T-helper 1 cell treated with Interleukin-12 subunit alpha and Interleukin-12 subunit beta and Interleukin-4 antibody, amounts not matched to agents 30 ng/mL and 1 ng/mL, for 36 hours (primary cell): ENCODE data around the gene COL8A2. TPM values are rescaled to one million over a fixed set of nuclear protein-coding genes. Genes with fewer than 3 reads are reported as not detected.

Experiments used
- intact Hi-C: fragments of 100-400 bp; cut with micrococcal nuclease; formaldehyde crosslinking; loops from one replicate; pipeline ENCODE4 v1.15.1; 2024
- total RNA-seq: library from RNA; stranded (reverse); gene quantifications from 2 replicates; pipeline ENCODE4 v1.2.3, GENCODE V29; 2022

COL8A2 gene
- total RNA-seq, 1 donor from 2014 or later, result not detected

DNA sequence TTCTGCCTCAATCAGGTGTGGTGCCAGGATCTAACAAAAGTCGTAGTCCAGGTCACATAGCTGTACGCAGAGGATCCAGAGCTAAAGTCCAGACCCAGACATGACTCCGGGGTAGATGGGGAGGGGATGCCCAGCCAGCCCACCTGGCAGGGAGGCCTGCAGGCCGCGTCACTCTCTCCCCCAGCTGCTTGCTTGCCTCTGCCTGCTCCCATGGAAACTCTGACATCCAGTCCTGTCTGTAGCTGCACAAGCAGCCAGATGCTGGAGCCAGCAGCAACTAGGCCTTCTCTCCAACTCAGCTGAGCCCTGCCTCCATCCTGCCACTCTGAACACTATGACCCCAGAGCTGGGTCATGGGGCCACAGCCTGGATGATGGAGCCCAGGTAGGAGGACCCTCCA, 8.1 kb downstream of the COL8A2 start:
- intact Hi-C loops, result no loop called here

DNA sequence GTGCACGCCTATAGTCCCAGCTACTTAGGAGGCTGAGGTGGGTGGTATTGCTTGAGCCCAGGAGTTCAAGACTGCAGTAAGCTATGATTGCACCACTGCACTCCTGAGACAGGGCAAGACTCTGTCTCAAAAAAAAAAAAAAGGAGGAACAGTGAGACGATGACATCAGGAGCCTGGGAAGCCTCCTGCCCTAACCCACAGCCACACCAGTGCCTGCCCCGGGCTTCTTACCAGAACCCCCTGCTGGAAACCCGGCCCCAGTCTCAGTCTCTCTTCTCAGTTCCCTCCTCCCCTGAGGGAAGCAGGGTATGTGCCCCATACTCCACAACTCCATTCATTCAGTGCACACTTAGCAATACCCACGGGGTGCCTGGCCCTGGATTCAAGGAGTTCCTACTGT, 9.1 kb downstream of the COL8A2 start:
- intact Hi-C loops, result no loop called here

DNA sequence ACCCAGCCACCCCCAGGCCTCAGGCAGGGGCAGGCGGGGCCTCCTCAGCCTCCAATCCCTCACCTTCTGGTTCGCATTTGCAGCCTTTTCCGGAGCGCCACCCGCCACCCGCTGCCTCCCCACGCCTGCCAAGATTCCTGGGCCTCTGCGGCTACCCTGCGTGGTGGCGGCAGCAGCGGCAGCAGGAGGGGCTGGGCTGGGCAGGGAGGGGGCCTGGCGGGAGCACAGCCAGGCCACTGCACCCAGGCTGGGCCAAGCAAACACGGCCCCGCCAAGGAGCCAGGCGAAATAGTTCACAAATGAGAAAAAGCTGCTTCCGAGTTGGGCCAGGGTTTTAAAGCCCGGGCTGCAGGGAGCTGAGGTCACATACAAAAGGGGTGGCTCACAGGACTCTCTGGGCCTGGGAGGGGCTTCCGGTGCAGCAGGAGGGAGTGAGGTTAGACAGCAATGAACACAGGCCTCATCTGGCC, 9.8 kb downstream of the COL8A2 start:
- intact Hi-C loops, result no loop called here

DNA sequence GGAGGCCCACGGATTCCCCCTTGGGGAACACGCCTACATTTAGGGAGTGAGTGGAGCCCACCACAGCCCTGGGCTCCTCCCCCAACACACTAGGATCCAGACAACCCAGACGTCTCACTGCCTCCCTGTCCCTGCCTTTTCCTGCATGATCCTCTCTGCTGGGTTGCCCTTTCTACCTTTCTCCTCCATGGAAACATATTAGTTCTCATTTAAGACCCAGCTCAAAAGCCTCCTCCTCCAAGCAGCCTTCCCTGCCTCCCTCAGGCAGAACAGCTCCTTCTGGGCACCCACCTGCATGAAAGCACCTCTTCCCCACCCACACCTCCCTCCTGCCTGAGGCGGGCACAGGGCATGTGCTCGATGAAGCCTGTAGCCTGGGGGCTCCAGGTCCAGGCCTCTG, 10.7 kb downstream of the COL8A2 start:
- intact Hi-C loops, result no loop called here

DNA sequence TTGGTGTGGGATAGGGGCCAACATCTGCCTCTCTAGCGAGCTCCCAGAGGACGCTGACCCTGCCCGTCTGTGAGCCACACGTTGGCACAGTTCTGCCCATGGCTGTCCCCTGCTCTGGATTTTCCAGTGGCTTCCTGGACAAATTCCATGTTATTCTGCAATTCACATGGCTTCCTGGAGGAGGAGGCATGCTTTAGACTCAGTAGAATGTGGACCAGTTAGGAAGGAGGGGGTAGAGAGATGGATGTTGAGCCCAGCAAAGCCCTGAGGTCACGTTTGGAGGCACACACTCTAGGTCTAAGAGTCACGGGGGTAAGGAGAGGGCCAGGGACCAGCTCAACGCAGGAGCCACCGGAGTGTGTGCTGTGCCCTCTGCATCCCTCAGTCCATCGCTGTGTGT, 12.2 kb downstream of the COL8A2 start:
- intact Hi-C loops, result no loop called here

DNA sequence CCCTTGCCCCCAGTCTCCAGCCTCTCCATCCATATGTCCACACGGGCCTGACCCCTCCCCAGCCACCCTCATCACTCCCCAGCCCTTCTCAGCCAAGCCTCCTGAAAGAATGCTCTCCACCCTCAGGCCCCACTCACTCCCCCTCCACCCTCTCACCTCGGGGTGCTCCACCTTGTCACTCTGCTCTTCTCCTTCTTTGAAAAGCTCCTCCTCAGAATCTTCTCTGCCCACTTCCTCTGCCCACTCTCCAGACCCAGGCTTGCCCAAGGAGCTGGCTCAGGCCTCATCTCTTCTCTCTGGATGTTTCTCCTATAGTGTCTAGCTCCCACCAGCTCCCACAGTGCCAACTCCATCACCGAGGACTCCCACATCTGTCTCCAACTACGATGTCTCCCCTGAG, 13.9 kb downstream of the COL8A2 start:
- intact Hi-C loops, result no loop called here

DNA sequence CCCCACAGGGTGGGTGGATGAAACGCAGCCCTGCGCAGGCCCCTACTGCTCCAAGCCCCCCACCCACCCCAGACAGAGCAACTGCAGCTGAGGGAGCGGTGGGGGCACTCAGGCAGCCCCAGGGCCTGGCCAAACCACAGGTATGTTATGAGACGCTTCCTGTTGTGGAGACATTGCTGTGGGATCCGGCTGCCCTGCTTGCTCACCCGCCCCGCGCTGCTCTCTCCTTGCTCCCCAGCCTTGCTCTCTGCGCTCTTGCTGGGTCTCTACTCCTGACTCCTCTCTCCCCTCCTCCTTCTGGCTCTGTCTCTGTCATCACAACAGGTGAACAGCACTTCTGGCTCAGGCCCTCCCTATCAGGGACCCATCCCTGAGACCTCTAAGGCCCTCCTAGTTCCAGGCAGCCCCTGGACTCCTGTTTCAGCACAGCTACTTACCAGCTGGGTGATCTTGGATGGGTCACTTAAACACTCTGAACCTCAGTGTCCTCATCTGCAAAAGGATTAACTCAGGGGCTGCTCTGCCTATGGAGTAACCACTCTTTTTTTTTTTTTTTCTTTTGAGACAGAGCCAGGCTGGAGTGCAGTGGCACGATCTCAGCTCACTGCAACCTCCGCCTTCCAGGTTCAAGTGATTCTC, 15.9 kb downstream of the COL8A2 start:
- intact Hi-C loops, result no loop called here

DNA sequence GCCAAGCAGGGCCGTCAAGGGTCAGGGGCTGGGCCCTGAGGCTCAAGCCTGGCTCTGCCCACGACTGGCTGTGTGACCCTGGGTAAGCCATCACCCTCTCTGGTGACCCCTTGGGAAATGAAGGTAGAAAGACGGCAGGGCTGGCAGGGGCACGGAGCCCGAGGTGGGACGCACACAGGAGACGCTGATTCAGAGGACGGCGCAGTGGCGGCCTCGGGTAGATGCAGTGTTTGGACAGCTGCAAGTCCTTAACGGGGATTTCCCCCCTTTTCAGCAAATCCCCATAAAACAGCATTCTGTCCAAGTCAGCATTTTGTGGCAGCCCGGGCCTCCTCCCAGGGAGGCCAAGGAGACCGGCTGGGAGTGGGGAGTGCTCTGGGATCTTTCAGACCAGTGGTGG, 16.7 kb downstream of the COL8A2 start:
- intact Hi-C loops, result no loop called here

DNA sequence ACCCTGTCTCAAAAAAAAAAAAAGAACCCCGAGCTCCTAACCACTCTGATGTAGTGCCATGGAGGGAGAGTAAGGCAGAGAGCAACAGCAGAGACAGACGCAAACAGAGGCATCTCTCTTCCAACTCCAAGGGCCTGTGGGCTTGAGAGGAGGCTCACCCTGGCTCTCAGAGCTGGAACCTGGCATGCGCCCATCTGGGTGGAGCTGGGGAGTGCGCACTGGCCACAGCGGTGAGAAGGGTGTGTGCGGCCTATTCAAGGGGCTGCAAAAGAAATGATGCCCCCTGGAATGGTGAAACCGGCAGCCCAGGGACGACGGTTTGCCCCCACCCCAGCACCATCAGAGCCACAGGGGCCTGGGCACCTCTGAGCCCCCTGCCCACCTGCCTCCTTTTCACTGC, 17.6 kb downstream of the COL8A2 start:
- intact Hi-C loops, result no loop called here

DNA sequence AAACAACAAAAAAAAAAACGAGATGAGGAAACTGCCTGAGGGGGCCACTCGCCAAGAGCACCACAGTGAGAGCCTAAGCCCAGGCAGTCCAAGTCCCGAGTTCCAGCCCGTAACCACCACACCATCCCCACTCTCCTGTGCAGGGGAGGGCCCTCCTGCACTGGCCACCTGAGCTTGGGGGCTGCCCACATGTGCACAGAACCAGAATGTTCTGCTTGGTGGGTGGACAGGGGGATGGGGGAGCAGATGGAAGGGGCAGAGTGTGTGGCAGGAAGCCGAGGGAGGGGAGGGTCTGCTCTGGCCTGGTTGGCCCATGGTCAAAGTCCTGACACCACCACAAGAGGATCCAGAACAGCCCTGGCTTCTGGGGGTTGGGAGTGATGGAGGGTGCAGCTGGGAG, 18.8 kb downstream of the COL8A2 start:
- intact Hi-C loops, result no loop called here

DNA sequence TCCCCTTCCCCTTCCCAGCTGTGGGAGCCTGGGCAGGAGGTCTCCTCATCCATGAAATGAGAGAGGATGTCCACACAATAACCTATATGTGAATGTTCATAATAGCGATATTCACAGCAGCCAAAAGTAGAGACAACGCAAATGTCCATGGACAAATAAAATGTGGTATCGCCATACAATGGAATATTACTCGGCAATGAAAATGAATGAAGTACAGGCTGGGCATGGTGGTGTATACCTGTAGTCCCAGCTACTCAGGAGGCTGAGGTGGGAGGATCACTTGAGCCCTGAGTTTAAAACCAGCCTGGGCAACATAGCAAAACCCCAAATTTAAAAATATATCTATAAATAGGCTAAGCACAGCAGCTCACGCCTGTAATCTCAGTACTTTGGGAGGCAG, 23.5 kb downstream of the COL8A2 start:
- intact Hi-C loops, result no loop called here

DNA sequence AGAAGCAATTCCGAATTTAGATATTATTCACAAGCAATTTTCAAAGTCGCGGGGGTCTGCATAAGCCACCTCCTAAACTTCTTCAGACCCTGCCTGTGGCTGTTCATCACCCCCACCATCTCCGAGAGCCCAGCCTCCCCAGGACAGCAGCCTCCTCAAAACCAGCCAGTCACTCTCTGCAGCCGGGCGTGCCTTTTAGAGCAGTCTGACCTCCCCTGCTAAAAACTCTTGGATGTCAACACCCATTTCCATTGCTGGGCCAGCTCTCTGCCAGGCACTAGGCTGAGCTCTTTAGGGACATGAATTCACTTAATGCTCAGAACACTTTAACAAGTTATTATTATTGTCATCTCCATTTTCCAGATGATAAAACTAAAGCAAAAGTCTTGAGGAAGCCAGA, 24.6 kb downstream of the COL8A2 start:
- intact Hi-C loops, result loop anchor here (1.0 kb wide), 1 partner anchor 269 kb away; no protein-coding TSS in a partner anchor

DNA sequence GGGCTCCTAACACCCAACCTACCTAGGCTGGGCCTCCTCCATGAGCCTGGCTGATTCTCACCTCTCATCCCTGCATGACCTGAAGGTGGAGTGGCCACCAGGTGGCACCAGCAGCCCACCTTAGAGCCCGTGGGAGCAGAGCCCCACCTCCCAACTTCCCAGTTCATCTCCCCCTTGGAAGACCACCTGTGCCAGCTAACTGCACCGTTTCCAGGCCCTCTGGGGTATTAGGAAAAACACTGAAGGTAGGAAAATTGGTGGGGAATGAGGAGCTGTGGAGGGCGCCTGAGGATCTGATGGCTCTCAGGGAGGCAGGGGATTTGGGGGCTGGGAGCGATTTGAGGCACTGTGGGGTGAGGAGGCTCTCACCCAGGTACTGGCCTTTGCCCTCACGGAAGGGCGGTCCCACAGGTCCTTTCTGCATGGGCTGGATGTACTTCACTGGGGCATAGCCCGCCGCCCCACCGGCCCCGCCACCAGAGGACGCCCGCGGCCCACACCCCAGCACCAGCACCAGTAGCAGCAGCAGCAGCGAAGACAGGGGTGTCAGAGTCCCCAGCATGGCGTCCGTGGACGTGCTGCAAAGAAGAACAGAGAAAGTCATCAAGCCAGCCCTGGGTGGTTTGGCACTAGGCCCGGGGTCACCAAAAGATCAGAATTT, 25.2 kb downstream of the COL8A2 start:
- intact Hi-C loops, result loop anchor here (1.0 kb wide), 7 partner anchors 11 to 320 kb away; partner anchors contain the start of gene TRAPPC3

DNA sequence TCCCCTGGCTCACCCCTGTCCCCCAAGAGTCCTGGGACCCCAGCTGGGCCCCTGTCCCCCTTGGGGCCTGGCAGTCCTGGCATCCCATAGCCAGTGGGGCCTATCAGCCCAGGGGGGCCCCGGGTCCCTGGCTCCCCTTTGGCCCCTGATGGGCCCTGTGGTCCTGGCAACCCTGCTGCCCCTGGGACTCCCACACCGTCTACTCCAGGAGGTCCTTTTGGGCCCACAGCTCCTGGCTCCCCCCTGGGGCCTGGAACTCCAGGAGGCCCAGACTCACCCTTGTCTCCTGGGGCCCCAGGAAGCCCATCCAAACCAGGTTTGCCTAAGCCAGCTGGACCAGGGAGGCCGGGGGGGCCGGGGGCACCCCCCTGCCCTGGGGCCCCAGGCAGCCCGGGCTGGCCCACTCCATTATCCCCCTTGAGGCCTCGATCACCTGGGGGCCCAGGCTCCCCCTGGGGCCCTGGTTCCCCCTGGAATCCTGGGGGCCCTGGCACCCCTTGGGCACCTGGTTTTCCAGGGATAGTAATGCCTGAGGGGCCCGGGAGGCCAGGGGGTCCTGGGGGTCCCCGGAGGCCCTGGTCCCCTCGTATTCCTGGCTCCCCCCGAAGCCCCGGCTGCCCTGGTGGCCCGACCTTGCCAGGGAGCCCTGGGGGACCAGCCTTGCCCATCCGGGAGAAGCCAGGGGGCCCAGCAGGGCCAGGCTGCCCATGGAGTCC, 26.2 kb downstream of the COL8A2 start:
- intact Hi-C loops, result loop anchor here (1.0 kb wide), 6 partner anchors 10 to 321 kb away; partner anchors contain the start of gene TRAPPC3

DNA sequence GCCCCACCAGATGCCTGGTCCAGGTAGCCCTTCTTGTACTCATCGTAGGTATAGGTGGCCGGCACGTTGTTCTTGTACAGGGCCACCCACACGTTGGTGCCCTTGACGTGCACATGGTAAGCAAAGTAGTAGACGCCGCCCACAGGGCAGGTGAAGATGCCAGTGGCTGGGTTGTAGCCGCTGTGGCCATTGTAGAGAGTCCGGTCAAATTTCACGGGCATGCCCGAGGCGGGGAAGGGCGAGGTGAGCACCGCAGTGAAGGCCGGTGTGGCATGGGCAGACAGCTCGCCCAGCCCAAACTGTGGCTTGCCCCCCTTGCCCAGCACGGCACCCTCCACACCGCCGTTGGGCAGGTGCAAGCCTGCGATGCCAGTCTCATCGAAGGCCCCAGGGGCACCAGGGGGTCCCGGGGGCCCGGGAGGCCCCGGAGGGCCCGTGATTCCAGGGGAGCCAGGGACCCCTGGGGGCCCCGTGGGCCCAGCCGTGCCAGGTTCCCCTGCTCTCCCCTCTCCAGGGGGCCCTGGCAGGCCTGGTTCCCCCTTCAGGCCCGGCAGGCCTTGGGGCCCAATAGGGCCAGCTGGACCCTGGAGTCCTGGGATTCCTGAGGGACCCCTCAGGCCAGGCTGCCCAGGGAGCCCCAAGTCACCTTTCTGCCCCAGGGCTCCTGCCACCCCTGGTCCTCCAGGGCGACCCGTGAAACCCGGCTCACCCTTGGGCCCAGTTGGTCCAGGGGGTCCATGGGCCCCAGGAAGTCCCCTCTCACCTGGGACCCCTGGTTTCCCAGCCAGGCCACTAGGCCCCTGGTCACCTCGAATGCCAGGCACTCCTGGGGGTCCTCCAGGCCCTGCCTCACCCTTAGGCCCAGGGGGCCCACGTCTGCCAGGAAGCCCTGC, 27.1 kb downstream of the COL8A2 start:
- intact Hi-C loops, result no loop called here

DNA sequence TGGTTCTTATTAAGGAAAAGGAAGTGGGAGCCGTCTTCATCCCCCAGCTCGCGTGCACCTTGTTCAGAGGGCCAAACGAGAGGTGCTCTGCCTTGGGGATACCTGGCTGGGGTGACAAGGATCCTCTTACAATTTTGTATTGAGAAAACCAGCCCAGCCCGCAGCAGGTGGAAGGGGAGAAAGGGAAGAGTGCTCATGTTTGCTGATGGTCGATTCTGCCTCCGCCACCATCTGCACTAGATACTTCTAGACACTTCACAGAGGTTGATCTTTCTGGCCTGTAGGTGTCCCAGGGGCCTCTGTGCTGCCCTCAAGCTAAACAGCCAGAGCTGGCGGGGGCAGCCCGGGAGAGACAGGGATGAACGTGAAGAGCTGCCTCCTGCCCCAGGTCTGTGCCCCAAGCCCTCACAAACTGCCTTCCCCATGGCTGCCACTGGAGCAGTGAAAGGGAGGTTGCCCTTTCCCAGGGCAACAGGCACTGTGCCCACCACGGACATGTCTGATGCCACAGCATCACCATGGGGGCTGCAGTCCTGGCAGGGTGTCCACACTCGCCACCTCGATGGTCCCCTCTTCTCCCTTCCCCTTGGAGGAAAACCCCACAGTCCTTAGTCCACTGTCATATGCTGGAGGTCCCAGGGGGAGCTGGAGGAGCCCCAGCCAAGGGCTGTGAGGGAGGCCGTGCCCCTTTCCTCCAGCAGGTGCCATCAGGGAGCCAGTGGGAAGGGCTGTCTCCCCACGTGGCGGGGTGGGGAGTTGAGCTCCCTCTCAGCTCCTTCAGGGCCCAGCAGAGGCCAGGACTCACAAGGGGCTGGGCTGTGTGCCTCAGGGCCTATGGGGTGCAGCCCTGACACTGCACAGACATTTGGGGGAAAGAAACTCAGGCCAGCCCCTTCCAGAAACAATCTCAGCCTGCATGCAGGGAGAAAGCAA, 28.3 kb downstream of the COL8A2 start:
- intact Hi-C loops, result no loop called here

DNA sequence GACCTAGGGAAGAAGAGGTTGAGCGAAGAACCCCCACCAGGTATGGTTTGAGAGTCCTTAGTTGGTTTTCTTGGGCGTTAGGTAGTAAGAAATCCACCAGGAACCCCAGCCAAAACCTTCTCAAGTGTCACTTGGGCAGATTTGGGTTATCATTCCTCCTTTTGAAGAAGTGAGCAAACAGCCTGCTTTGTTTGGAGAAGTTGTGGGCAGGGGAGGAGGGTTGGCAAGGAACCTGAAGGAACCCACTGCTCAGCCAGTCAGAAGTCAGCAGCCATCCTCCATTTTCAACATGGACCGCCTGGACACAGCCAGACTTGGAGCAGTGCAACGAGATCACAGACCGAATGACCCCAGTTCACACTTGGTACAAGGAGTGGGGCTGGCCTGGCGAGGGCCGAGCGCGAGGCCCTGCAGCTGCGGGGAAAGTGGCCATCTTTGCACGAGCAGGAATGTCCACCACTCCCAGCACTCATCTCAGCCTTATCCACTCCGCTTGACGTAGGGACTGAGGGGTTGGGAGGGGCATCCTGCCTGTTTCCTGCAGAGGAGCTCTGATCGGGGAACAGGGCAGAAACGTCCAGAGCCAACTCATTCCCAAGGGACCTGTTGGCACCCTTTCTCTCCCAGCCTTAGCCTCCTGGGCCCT, 29.1 kb downstream of the COL8A2 start:
- intact Hi-C loops, result no loop called here

DNA sequence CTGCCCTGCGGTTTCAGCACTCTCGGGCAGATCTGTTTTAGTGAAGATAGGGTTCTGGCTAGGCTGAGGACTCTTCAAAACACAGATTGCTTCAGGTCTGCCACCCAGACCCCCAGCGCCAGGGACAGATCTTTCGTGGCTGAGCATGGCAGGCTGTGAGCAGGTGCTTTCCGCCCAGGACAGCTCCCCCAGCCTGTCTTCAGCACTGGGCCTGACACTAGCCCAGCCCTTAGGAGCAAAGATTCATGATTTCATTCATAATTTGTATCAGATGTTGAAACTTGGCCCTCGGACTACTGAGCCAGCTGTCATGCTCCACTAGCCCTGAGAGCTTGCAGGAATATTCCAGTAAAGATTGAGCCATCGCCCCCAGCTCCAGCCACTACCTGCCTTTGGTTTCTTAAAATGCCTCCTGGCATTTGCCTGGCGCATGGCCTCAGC, 30.4 kb downstream of the COL8A2 start:
- intact Hi-C loops, result no loop called here

DNA sequence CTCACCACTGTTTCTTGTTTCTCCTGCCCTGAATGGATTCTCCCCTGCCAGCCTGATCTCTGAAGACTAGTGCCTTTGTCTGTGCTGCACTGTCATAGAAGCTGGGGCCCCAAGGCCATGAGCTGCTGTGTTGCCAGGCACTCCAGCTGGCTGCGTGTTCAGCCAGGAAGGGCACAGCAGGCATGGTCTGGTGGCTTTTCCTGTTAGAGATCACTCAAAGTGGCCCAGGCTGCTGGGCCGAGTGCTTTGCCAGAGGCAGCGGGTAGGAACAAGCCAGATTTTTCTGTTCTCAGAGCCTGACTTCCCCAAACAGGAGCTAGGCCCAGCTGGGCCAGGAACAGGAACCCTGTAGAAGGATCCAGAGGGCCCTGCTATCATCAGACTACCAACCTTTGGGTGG, 31.1 kb downstream of the COL8A2 start:
- intact Hi-C loops, result no loop called here

DNA sequence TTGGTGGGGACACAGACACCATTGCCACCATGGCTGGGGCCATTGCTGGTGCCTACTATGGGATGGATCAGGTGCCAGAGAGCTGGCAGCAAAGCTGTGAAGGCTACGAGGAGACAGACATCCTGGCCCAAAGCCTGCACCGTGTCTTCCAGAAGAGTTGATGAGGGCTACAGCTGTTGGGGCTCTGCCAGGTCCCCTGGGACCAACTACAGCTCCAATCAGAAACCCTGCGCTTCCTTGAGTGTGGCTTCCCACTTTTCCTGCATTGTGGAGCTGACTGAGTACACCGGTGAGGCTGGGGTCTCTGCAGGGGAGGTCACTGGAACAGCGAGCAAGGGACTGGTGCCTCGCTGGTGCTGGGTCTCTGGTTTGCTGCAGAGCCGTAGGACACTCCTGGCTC, 31.8 kb downstream of the COL8A2 start:
- intact Hi-C loops, result no loop called here
